HL-60 (cell line): ENCODE measurements around the gene CREB5.

Experiments
- DNase-seq, 2 experiments: peaks; one replicate each; pipeline ENCODE4 v3.0.0-alpha.2; 2010 to 2020; ENCODE audit warnings: low read depth in 1 of 2, low spot score in 1 of 2
- H3K27ac ChIP-seq: fragments of 250-450 bp; sonication (Bioruptor Pico); replicated peaks from 2 replicates; pipeline ENCODE4 v1.5.1; 2020; ENCODE audit warnings: mild to moderate bottlenecking, moderate library complexity
- H3K27me3 ChIP-seq: fragments of 250-450 bp; sonication (Bioruptor Pico); 2 replicates; pipeline ENCODE4 v1.5.1; 2021; ENCODE audit warnings: mild to moderate bottlenecking, moderate library complexity; ENCODE audit not compliant: insufficient read depth, poor library complexity, severe bottlenecking
- H3K4me3 ChIP-seq: replicated peaks from 2 replicates; pipeline ENCODE4 v1.5.1; 2011; ENCODE audit warnings: mild to moderate bottlenecking, control low read depth, low read length; ENCODE audit not compliant: insufficient read depth
- GABPA ChIP-seq: IDR thresholded peaks from 2 replicates; pipeline ENCODE4 v1.6.1; 2012; ENCODE audit warnings: low read depth
- POLR2AphosphoS5 ChIP-seq: IDR thresholded peaks from 2 replicates; pipeline ENCODE4 v1.6.1; 2012; ENCODE audit warnings: low read depth
- SPI1 ChIP-seq: IDR thresholded peaks from 2 replicates; pipeline ENCODE4 v1.6.1; 2012; ENCODE audit warnings: low read depth, mild to moderate bottlenecking, borderline replicate concordance
- TF ChIP-seq, protein P1 (sequence below): IDR thresholded peaks from 2 replicates; pipeline ENCODE4 v1.6.1; 2012; ENCODE audit warnings: low read depth; ENCODE audit not compliant: insufficient replicate concordance
- TF ChIP-seq, protein P2 (sequence below): IDR thresholded peaks from one replicate; pipeline ENCODE4 v1.5.1; 2011; ENCODE audit warnings: low read length, control low read depth, inconsistent platforms; ENCODE audit not compliant: insufficient read depth

The CREB5 gene

DNA sequence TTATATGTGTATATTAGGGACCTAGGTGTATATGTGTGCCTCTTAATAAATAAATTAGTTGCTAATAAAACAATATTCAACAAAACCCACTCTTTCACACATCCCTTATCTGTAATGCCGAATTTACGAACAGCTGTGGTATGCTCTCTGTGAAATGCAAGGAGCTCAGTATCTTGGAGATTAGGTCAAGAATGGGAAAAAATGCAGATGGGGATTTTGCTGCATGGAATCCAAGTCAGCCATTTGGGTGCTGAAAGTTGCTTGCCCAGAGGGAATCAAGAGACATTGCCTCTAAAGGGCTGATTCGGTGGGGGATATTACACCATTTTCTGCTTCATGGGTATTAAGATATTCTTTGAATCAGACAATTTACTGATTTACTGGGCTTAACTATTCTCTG is 93.5 kb downstream of the CREB5 start:
- Histone ChIP-seq H3K4me3 (no peak overlapping the region), H3K27me3 (peaks cover 6% of the 10 kb centered on the region), H3K27ac (no peak overlapping the region)
- TF ChIP-seq, protein P1, sequence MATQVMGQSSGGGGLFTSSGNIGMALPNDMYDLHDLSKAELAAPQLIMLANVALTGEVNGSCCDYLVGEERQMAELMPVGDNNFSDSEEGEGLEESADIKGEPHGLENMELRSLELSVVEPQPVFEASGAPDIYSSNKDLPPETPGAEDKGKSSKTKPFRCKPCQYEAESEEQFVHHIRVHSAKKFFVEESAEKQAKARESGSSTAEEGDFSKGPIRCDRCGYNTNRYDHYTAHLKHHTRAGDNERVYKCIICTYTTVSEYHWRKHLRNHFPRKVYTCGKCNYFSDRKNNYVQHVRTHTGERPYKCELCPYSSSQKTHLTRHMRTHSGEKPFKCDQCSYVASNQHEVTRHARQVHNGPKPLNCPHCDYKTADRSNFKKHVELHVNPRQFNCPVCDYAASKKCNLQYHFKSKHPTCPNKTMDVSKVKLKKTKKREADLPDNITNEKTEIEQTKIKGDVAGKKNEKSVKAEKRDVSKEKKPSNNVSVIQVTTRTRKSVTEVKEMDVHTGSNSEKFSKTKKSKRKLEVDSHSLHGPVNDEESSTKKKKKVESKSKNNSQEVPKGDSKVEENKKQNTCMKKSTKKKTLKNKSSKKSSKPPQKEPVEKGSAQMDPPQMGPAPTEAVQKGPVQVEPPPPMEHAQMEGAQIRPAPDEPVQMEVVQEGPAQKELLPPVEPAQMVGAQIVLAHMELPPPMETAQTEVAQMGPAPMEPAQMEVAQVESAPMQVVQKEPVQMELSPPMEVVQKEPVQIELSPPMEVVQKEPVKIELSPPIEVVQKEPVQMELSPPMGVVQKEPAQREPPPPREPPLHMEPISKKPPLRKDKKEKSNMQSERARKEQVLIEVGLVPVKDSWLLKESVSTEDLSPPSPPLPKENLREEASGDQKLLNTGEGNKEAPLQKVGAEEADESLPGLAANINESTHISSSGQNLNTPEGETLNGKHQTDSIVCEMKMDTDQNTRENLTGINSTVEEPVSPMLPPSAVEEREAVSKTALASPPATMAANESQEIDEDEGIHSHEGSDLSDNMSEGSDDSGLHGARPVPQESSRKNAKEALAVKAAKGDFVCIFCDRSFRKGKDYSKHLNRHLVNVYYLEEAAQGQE = no peak
- TF ChIP-seq GABPA (no peak), SPI1 (no peak), POLR2AphosphoS5 (no peak)
- TF ChIP-seq, protein P2, sequence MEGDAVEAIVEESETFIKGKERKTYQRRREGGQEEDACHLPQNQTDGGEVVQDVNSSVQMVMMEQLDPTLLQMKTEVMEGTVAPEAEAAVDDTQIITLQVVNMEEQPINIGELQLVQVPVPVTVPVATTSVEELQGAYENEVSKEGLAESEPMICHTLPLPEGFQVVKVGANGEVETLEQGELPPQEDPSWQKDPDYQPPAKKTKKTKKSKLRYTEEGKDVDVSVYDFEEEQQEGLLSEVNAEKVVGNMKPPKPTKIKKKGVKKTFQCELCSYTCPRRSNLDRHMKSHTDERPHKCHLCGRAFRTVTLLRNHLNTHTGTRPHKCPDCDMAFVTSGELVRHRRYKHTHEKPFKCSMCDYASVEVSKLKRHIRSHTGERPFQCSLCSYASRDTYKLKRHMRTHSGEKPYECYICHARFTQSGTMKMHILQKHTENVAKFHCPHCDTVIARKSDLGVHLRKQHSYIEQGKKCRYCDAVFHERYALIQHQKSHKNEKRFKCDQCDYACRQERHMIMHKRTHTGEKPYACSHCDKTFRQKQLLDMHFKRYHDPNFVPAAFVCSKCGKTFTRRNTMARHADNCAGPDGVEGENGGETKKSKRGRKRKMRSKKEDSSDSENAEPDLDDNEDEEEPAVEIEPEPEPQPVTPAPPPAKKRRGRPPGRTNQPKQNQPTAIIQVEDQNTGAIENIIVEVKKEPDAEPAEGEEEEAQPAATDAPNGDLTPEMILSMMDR = no peak
- DNase-seq = no peak

DNA sequence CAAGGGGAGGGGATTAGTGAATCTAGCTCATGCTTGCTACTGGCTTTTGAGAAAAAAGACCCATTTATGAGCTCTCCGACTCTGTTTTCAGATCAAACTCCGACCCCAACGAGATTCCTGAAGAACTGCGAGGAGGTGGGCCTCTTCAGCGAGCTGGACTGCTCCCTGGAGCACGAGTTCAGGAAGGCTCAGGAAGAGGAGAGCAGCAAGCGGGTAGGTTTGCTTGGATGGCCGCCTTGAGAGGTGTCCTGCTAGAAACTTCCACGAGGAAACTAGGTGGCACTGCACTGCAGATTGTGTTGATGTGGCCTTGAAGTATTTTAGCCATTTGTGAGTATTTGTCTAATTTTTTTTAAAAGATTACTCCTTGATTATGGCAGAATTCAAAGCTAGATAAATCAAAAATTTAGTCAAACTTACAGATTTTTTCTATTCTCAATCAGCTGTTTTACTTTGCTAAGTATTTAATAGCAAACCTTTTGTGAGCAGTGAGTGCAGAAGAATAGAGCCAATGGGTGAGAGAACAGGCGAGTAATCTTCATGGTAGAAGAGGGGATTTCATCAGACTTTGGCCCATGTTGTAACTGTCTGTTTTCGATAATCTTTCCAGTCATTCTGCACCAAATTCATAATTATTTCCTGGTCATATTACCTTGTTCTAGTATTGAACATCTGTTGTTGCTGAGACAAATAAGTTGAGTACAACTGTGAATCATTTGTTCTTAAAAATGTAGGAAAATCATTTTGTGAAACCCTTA is 95.4 kb downstream of the CREB5 start:
- Histone ChIP-seq H3K4me3 (no peak overlapping the region), H3K27me3 (peaks cover 6% of the 10 kb centered on the region), H3K27ac (no peak overlapping the region)
- no peak for TF ChIP-seq GABPA
- no peak for TF ChIP-seq POLR2AphosphoS5
- TF ChIP-seq, protein P1 = no peak
- TF ChIP-seq SPI1 = no peak
- TF ChIP-seq, protein P2 = no peak
- DNase-seq = no peak

DNA sequence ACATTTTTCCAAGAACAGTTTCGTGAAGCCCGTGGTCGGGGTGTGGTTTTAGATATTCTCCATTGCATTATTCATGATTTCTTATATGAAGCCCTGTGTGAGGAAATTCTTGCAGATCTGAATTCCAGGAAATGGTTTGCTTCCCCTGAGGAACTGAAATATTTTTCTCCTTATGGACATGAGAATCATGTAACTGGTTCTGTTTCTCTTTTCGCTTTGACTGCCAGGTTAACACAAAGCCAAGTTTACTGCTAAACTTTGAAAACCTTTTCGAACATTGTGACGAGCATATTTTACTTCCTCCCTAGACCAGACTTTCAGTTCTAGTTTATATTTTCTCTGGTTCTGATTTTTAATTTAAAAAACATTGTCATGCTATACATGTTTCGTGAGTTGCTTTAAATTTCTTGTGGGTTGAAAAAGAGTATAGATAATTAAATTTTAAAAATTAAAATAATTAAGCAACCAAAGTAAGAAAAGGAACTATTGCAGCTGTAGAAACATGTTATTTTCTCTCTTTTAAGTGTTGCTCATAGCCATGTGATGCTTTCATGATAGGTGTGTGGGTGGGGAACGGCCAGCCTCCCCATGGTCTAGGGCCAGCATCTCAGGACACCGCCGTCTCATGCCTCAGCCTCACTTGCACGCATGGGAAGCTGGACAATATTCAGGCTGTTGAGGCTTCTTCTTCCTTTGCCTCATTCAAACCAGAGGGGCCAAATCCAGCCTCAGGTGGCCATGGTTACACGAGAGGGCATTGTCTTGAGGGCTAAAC is 97.1 kb downstream of the CREB5 start:
- H3K27ac ChIP-seq = no peak overlapping the region
- TF ChIP-seq, protein P2 = no peak
- TF ChIP-seq SPI1 (no peak), GABPA (no peak), POLR2AphosphoS5 (no peak)
- TF ChIP-seq, protein P1 = no peak
- DNase-seq = no peak
- H3K27me3 ChIP-seq = peaks cover 6% of the 10 kb centered on the region
- H3K4me3 ChIP-seq = no peak overlapping the region
